HG03175 (cell line): ENCODE results near the gene RPP25L.
A peak's percentile ranks its signal among the peaks of the same experiment; 100 is the strongest.
"Not testable (repeated sequence)": the region's sequence is repeated elsewhere in the genome, so short reads cannot be mapped to it uniquely, and the experiment has no call there.

Experiments used
- ATAC-seq: cut with Tn5 transposase; IDR thresholded peaks from one replicate; pipeline ENCODE4 v1.9.1; 2021; ENCODE audit warnings: mild to moderate bottlenecking, moderate library complexity; ENCODE audit not compliant: unreplicated experiment

RPP25L gene

GRCh38 chr9:34611811-34612787 is at the start of gene RPP25L:
Gene RPP25L, minus strand, starts transcription at chr9:34612097. Its CDS starts 801 bp downstream, at chr9:34611296.
- ATAC-seq = peak; percentile 89

GRCh38 chr9:34659592-34660253 is 47.8 kb upstream of the RPP25L start:
- ATAC-seq = no peak

GRCh38 chr9:34658461-34658860 is 46.6 kb upstream of the RPP25L start:
- ATAC-seq = no peak

GRCh38 chr9:34656992-34657391 is 45.1 kb upstream of the RPP25L start:
- ATAC-seq = no peak

- ATAC-seq = no peak
These were observed 43.5 kb upstream of the RPP25L start for GRCh38 chr9:34655394-34655793.

- ATAC-seq = no peak
These were observed 42.6 kb upstream of the RPP25L start for GRCh38 chr9:34654323-34655051.

- ATAC-seq = no peak
These were observed 41.5 kb upstream of the RPP25L start for GRCh38 chr9:34653151-34654072.

GRCh38 chr9:34652602-34653000 is 40.7 kb upstream of the RPP25L start:
- no peak for ATAC-seq

- ATAC-seq = no peak
These were observed 40.1 kb upstream of the RPP25L start, which contains the start of gene IL11RA for GRCh38 chr9:34651876-34652601. Gene IL11RA, plus strand, starts transcription at chr9:34652185. Its CDS starts 3,033 bp downstream, at chr9:34655218.

GRCh38 chr9:34651321-34651720 is 39.4 kb upstream of the RPP25L start:
- ATAC-seq = no peak

- no peak for ATAC-seq
These were observed 38.9 kb upstream of the RPP25L start for GRCh38 chr9:34650816-34651215.

- ATAC-seq = no peak
These were observed 36.8 kb upstream of the RPP25L start for GRCh38 chr9:34648673-34649072.

GRCh38 chr9:34647651-34648050 is 35.8 kb upstream of the RPP25L start:
- no peak for ATAC-seq

GRCh38 chr9:34647084-34647403 is 35.1 kb upstream of the RPP25L start:
- no peak for ATAC-seq

- peak; percentile 85 for ATAC-seq
These were observed 34.5 kb upstream of the RPP25L start, which contains the start of gene GALT for GRCh38 chr9:34646211-34647083. Gene GALT, plus strand, starts transcription at chr9:34646675. Its CDS starts 30 bp downstream, at chr9:34646705.

- no peak for ATAC-seq
These were observed 32.9 kb upstream of the RPP25L start for GRCh38 chr9:34644766-34645314.

- no peak for ATAC-seq
These were observed 30.8 kb upstream of the RPP25L start for GRCh38 chr9:34642679-34643078.

- ATAC-seq = not testable (repeated sequence)
These were observed 27.4 kb upstream of the RPP25L start for GRCh38 chr9:34639322-34639721.
